ENCODE measurements around the gene LBX2. TPM values are rescaled to one million over a fixed set of nuclear protein-coding genes. Genes with fewer than 3 reads are reported as not detected.

The LBX2 gene
- total and polyA plus RNA-seq, 12 donors: 0.17 to 1.5 (median 0.44) TPM; not detected in 2

- H3K4me1 ChIP-seq: peaks cover 10 to 46% (median 29%) of the 10 kb centered on the region in 9 donors
- H3K36me3 ChIP-seq: peaks cover 0 to 64% (median 3%) of the 10 kb centered on the region in 9 donors
- intact Hi-C loops (cut with DNase I): loop anchor here in 5 of 10 donors (5.0 kb wide), 3 partner anchors 46 to 106 kb away; partner anchors contain the start of genes AUP1 (in 1 of the 5), DQX1 (in 1 of the 5) and HTRA2 (in 1 of the 5)
- ATAC-seq (no peak), DNase-seq (no peak)
- no peaks in the 10 kb centered on the region for H3K27me3 ChIP-seq
- H3K27ac ChIP-seq: peak overlapping the region in 3 of 10 donors; percentile 90 to 92 (median 91)
- no peaks in the 10 kb centered on the region for H3K9me3 ChIP-seq
- H3K4me3 ChIP-seq: peak overlapping the region; percentile 74 to 97 (median 88)
- TF ChIP-seq CTCF (IDR thresholded peaks at IDR 0.05): no peak
- 58 to 69% methylated on average over 3 of the region's 3 CpGs for WGBS, 2 donors
Observed at GRCh38 chr2:74481431-74481830, 18.0 kb downstream of the LBX2 start.

- WGBS, 2 donors: 87 to 94% methylated on average over 5 of the region's 5 CpGs
Observed at GRCh38 chr2:74474899-74475298, 24.5 kb downstream of the LBX2 start.

GRCh38 chr2:74474481-74474880, 24.9 kb downstream of the LBX2 start:
- no peak for TF ChIP-seq CTCF (IDR thresholded peaks at IDR 0.05)
- ATAC-seq (no peak), DNase-seq (no peak)
- intact Hi-C loops (cut with DNase I): loop anchor here in 1 of 10 donors (5.0 kb wide), 1 partner anchor 57 kb away; no protein-coding TSS in a partner anchor
- 96 to 98% methylated on average over 6 of the region's 6 CpGs for WGBS, 2 donors
- Histone ChIP-seq H3K4me3 (no peak overlapping the region), H3K27ac (no peak overlapping the region), H3K27me3 (no peaks in the 10 kb centered on the region), H3K9me3 (no peaks in the 10 kb centered on the region), H3K4me1 (peaks cover 5 to 39% (median 27%) of the 10 kb centered on the region in 9 donors), H3K36me3 (peaks cover 0 to 62% (median 13%) of the 10 kb centered on the region in 9 donors)

More at GRCh38 chr2:74474899-74475298, 24.5 kb downstream of the LBX2 start:
- H3K27ac ChIP-seq: no peak overlapping the region
- DNase-seq (no peak), ATAC-seq (no peak)
- intact Hi-C loops (cut with DNase I): loop anchor here in 1 of 10 donors (5.0 kb wide), 1 partner anchor 58 kb away; no protein-coding TSS in a partner anchor
- H3K4me1 ChIP-seq: peaks cover 5 to 40% (median 27%) of the 10 kb centered on the region in 9 donors
- peak in 3 of 9 donors; percentile 18 to 33 (median 27) for TF ChIP-seq CTCF (IDR thresholded peaks at IDR 0.05)
- no peaks in the 10 kb centered on the region for H3K9me3 ChIP-seq
- no peak overlapping the region for H3K4me3 ChIP-seq
- no peaks in the 10 kb centered on the region for H3K27me3 ChIP-seq
- H3K36me3 ChIP-seq: peaks cover 0 to 66% (median 13%) of the 10 kb centered on the region in 9 donors

- no peak for TF ChIP-seq CTCF (IDR thresholded peaks at IDR 0.05)
- Histone ChIP-seq H3K27ac (peak overlapping the region; percentile 50 to 95 (median 88)), H3K9me3 (no peaks in the 10 kb centered on the region), H3K4me1 (peaks cover 5 to 39% (median 25%) of the 10 kb centered on the region in 9 donors), H3K36me3 (peaks cover 0 to 48% (median 13%) of the 10 kb centered on the region in 9 donors), H3K27me3 (no peaks in the 10 kb centered on the region), H3K4me3 (peak overlapping the region; percentile 46 to 87 (median 80))
- intact Hi-C loops (cut with DNase I): loop anchor here in 2 of 10 donors (1.0 to 5.0 kb wide), 3 partner anchors 15 to 56 kb away; partner anchors contain the start of genes INO80B (in 1 of the 2) and WBP1 (in 1 of the 2)
- ATAC-seq (peak in 5 of 8 donors; percentile 1 to 23 (median 13)), DNase-seq (no peak)
- 16% methylated on average over 7 of the region's 7 CpGs for WGBS, 2 donors
Observed at GRCh38 chr2:74472945-74473258, 26.5 kb downstream of the LBX2 start.
